Colonic mucosa (tissue), 4 donors: Measurements from ENCODE around the gene APLN. TPM values are rescaled to one million over a fixed set of nuclear protein-coding genes. Genes with fewer than 3 reads are reported as not detected.
A peak's percentile ranks its signal among the peaks of the same experiment; 100 is the strongest.

Source experiments
- DNase-seq: peaks from one replicate; pipeline ENCODE4 v3.0.0-alpha.2; 2020
- H3K27ac ChIP-seq: fragments of 200-600 bp; one replicate; pipeline ENCODE4 v1.8.0; 2021
- H3K27me3 ChIP-seq: fragments of 200-600 bp; one replicate; pipeline ENCODE4 v1.8.0; 2021
- H3K36me3 ChIP-seq: fragments of 200-600 bp; one replicate; pipeline ENCODE4 v1.8.0; 2021
- H3K4me1 ChIP-seq: fragments of 200-600 bp; one replicate; pipeline ENCODE4 v1.8.0; 2021; ENCODE audit warnings: mild to moderate bottlenecking
- H3K4me3 ChIP-seq: fragments of 200-600 bp; one replicate; pipeline ENCODE4 v1.8.0; 2021
- H3K9ac ChIP-seq, 2 donors: one replicate each; pipeline ENCODE4 v1.7.0; 2013; ENCODE audit warnings: control low read depth in 2 of 2, low read depth in 2 of 2, low read length in 2 of 2
- H3K9me3 ChIP-seq: fragments of 200-600 bp; one replicate; pipeline ENCODE4 v1.8.0; 2021
- CTCF ChIP-seq: fragments of 200-600 bp; IDR thresholded peaks from one replicate; pipeline ENCODE4 v1.8.0; 2022; ENCODE audit warnings: antibody characterized with exemption, mild to moderate bottlenecking
- intact Hi-C: fragments of 100-400 bp; cut with DNase I; formaldehyde crosslinking; loops from one replicate; pipeline ENCODE4 v1.14.1; 2022
- total RNA-seq, 2 donors: library from RNA; stranded (reverse); fragmentation: NEBNext Ultra II Directional in 1 of 2; extraction: Animal tissue kit (Norgen Biotek cat#: 25700) in 1 of 2; gene quantifications; one replicate each; pipeline ENCODE4 v1.2.1, GENCODE V29; 2021
- donor health status: healthy.
- donor health status: DM: no; HTN: no; CAD: no.
- donor health status: DM: no; HTN: no; CAD: no.

APLN gene
- total RNA-seq, 2 donors from 2014 or later: 0.15 to 2.7 TPM

GRCh38 chrX:129641469-129641868, 13.3 kb downstream of the APLN start:
- H3K4me1 ChIP-seq: no peaks in the 10 kb centered on the region
- no peak overlapping the region for H3K9ac ChIP-seq
- H3K36me3 ChIP-seq: no peaks in the 10 kb centered on the region
- H3K4me3 ChIP-seq: no peak overlapping the region
- intact Hi-C loops: no loop called here
- DNase-seq: no peak
- no peaks in the 10 kb centered on the region for H3K27me3 ChIP-seq
- no peak overlapping the region for H3K27ac ChIP-seq
- TF ChIP-seq CTCF: no peak
- H3K9me3 ChIP-seq: no peaks in the 10 kb centered on the region

GRCh38 chrX:129640737-129641136, 14.0 kb downstream of the APLN start:
- intact Hi-C loops: no loop called here
- Histone ChIP-seq H3K9ac (no peak overlapping the region), H3K4me3 (no peak overlapping the region), H3K4me1 (no peaks in the 10 kb centered on the region), H3K27ac (no peak overlapping the region), H3K27me3 (no peaks in the 10 kb centered on the region), H3K36me3 (no peaks in the 10 kb centered on the region), H3K9me3 (no peaks in the 10 kb centered on the region)
- no peak for TF ChIP-seq CTCF
- no peak for DNase-seq

GRCh38 chrX:129638917-129639316, 15.8 kb downstream of the APLN start:
- H3K4me1 ChIP-seq: no peaks in the 10 kb centered on the region
- no peaks in the 10 kb centered on the region for H3K27me3 ChIP-seq
- no peak overlapping the region for H3K9ac ChIP-seq
- intact Hi-C loops: loop anchor here (5.0 kb wide), 1 partner anchor 88 kb away; no protein-coding TSS in a partner anchor
- no peaks in the 10 kb centered on the region for H3K36me3 ChIP-seq
- H3K9me3 ChIP-seq: no peaks in the 10 kb centered on the region
- no peak for TF ChIP-seq CTCF
- no peak overlapping the region for H3K4me3 ChIP-seq
- no peak overlapping the region for H3K27ac ChIP-seq
- DNase-seq: no peak

- no peaks in the 10 kb centered on the region for H3K36me3 ChIP-seq
- peak; percentile 83 for DNase-seq
- H3K4me1 ChIP-seq: no peaks in the 10 kb centered on the region
- H3K9ac ChIP-seq: no peak overlapping the region
- intact Hi-C loops: loop anchor here (5.0 kb wide), 1 partner anchor 90 kb away; no protein-coding TSS in a partner anchor
- H3K27me3 ChIP-seq: no peaks in the 10 kb centered on the region
- H3K4me3 ChIP-seq: no peak overlapping the region
- TF ChIP-seq CTCF: peak; percentile 93
- H3K27ac ChIP-seq: no peak overlapping the region
- no peaks in the 10 kb centered on the region for H3K9me3 ChIP-seq
Measured at GRCh38 chrX:129637217-129638109, 17.3 kb downstream of the APLN start.

GRCh38 chrX:129636175-129636681, 18.5 kb downstream of the APLN start:
- DNase-seq: peak; percentile 76
- Histone ChIP-seq H3K4me1 (no peaks in the 10 kb centered on the region), H3K27ac (peak overlapping the region; percentile 57), H3K4me3 (no peak overlapping the region), H3K36me3 (no peaks in the 10 kb centered on the region), H3K9ac (no peak overlapping the region), H3K9me3 (no peaks in the 10 kb centered on the region), H3K27me3 (no peaks in the 10 kb centered on the region)
- no peak for TF ChIP-seq CTCF
- intact Hi-C loops: loop anchor here (5.0 kb wide), 1 partner anchor 91 kb away; no protein-coding TSS in a partner anchor
